Lower leg skin (tissue), 3 donors: Measurements from ENCODE around the gene AKT1S1.

ENCODE experiments used
- CTCF ChIP-seq, 3 donors: fragments of 450-650 bp; IDR thresholded peaks; one replicate each; pipeline ENCODE4 v1.5.1; 2016; ENCODE audit warnings: antibody characterized with exemption in 3 of 3, mild to moderate bottlenecking in 3 of 3, moderate library complexity in 2 of 3
- POLR2A ChIP-seq, 2 donors: fragments of 450-650 bp; IDR thresholded peaks; one replicate each; pipeline ENCODE4 v1.6.1; 2016 to 2017; ENCODE audit warnings: antibody characterized with exemption in 2 of 2, mild to moderate bottlenecking in 1 of 2, moderate library complexity in 1 of 2

- TF ChIP-seq CTCF (IDR thresholded peaks at IDR 0.05) (no peak), POLR2A (IDR thresholded peaks at IDR 0.05) (no peak)
Measured at GRCh38 chr19:49859682-49860335, 17.3 kb downstream of the AKT1S1 start.
